HG03354 (cell line): ENCODE results near the gene ZNF790.
"Not testable (repeated sequence)": the region's sequence is repeated elsewhere in the genome, so short reads cannot be mapped to it uniquely, and the experiment has no call there.

Experiments used
- ATAC-seq: cut with Tn5 transposase; IDR thresholded peaks from one replicate; pipeline ENCODE4 v1.9.1; 2021; ENCODE audit warnings: mild to moderate bottlenecking; ENCODE audit not compliant: unreplicated experiment, poor library complexity, severe bottlenecking

Gene ZNF790

DNA sequence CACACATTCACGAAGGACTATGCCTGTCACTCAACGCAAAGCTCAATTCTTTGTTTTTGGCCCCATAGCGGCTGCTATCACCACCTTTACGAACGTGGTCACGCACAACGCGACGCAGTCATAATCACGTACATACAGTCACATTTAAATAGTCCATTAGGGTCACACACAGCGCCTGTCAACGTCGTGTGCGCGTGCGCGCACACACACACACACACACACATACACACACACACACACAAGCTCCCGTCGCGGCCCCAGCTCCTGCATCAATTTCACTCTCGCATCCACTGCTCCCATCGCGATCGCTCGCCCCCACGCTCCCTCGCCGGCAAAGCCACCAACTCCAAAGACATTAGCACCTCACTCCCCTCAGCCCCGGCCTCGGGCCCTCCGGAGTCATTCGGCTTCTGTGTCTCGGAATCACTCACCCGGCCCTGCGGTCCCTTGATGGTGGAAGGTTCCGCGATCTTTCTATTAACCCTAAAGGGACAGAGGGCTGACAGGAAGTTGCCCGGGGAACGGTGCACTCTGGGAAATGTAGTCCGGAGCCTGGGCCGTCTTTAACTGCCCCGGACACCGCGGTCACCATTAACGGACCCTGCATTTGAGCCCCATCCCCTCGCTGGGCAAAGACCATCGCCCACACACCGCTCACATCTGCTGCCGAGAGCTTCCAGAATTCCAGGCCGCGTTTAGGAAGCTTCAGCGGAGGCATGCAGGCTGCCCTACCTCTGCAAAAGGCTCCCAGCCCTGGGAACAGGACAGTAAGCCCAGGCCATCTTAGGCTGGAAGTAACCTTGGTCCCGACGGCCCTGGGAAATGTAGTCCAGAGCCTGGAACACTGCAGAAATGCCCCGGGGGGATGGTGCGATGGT is at the start of gene ZNF790:
TSS of gene ZNF790 (minus strand) at position 482 of the 878 bp plus-strand sequence. CDS start 12,768 bp downstream, outside the sequence.
- peak; percentile 98 for ATAC-seq

GRCh38 chr19:36876993-36877938 is 39.1 kb upstream of the ZNF790 start:
- ATAC-seq: no peak

GRCh38 chr19:36851898-36852297 is 13.7 kb upstream of the ZNF790 start:
- ATAC-seq: no peak

DNA sequence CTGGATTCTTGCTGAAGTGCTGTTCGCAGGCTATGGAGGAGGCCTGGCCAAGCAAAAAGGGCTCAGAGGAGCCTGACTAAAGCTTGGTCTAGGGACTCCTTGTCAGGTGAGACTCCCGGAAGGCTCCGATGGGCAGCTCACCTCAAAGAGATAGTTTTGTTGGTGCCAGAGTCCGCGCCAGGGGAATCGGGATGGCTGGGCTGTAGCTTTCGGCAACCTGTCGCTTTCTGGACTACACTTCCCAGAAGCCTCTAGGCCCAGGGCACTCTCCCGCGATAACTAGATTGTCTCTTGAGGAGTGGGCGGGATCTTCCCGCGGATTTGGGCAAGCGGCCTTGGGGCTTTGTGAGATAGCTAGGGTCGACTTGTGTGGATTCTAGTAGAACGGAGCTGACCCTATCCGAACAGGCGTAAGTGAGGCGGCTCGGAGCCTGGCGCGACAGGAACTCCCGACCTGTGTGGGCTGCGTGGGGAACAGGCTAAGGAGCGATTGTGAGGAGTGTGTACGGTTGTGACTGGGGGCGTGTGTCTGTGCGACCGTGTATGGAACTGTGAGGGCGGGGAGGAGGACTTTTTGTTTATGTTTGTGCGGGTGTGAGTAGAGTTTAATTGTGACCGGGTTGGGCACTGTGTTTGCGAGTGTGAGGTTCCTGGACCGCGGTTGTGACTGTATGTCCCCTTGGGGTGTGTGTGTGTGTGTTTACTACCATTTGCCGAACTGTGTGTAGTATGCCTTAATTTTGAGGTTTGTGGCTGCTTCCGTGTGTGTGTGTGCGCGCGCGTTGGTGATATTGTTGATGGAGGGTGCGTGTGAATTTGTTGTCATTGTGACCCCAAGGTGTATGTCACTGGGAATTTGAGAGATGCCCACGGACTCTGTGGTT is 12.6 kb upstream of the ZNF790 start, which contains the start of gene ZNF345:
TSS of gene ZNF345 (plus strand) at position 318 of the 884 bp plus-strand sequence. CDS start 25,955 bp downstream, outside the sequence.
- ATAC-seq: peak; percentile 89

- ATAC-seq: peak; percentile 89
Measured at GRCh38 chr19:36849701-36850558, 11.7 kb upstream of the ZNF790 start.

- ATAC-seq: no peak
Measured at GRCh38 chr19:36847968-36848367, 9.8 kb upstream of the ZNF790 start.

DNA sequence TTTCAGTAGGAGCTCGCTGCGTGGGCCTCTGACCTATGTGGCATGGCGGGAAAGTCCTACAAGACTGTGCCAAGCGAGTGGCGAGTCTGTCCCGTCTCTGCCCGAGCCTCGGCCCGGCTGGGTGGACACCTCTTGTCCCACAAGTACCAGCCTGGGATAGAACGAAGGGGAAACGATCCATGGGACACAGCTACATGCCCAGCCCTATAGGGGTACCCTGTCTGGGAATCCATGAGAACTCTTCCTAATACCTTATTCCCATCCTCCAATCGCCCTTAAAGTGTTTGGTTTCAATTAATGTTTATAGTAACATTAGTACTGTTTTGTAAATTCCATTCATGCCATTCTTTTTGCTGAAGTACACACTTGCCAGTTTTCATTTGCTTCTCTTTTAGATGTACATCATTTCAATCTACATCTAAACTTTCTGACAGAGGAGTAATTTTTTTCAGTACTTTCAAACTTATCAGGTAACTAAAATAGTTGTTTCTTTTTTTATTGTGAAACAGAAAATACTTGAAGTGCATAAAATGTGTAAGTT is 667 bp upstream of the ZNF790 start:
- peak; percentile 6 for ATAC-seq

DNA sequence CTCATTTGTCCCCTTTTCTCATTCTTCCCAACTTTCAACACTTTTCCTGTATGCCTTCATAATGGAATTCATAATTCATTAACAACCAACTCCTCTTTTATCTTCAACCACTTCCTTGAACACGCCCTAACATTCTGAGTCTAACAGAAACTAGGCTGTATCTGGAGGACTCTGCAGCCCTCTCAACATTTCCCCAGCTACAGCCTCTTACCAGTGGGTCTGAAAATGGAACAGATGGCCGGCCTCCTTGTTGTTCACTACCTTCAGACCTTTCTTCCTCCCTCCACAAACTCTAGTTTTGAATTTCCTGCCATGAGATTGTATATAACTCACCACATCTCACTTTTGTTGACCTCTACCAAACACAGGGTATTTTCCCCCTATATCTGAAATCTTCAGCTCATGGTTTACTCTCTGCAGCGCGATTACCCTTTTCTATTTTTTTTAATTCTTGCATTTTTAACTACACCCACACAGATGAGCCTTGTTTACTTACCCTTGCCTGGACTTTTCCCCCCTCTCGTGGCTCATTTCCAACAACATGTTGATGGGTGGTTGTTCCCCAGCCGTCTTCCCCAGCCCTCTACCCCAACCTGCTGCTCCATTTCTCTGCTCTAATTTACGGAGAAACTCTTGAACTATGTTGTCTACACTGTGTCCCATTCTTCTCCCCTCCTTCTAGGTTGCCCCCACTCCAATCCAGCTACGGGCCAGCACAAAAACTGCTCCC is 846 bp downstream of the ZNF790 start:
- ATAC-seq: no peak

DNA sequence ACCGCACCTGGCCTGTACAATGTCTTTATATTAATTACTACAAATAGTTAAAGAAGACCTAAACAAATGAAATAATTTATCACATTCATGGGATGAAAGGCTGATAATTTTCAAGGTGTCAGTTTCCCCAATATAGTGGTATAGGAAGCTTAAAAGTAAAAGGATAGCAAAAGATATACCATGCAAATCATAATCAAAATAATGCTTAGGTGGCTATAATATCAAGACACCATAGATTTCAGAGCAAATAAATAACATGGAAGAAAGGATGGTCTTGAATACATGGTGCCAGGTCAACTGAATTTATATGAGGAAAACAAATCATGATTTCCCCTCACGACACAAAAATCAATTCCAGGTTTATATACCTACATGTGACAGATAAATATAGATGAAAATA is 4.8 kb downstream of the ZNF790 start:
- no peak for ATAC-seq

DNA sequence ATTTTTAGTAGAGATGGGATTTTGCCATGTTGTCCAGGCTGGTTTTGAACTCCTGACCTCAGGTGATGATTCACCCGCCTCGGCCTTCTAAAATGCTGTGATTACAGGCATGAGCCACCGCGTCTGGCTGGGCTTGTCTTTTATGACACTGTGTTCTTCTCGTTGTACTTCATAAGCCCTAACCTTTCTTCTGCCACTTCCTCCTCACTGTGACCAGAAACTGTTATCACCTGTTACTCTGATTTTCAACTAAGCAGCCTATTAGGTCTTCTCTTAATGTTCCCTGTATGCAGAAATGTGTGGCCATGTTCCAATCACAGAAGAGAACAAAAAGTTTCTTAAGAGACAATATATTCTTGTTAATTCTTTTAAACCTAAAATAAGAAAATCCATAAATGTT is 16.4 kb downstream of the ZNF790 start:
- ATAC-seq: no peak

DNA sequence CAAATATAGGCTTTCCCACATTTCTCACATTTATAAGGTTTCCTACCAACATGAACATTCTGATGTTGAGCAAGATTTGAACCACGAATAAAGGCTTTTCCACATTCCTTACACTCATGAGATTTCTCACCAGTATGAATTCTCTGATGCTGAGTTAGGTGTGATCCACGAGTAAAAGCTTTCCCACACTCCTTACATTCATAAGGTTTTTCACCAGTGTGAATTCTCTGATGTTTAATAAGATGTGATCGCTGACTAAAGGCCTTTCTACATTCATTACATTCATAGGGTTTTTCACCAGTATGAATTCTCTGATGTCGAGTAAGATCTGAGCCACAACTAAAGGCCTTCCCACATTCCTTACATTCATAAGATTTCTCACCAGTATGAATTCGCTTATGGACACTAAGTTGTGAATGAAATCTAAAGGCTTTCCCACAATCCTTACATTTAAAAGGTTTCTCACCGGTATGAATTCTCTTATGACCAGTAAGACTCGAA is 19.0 kb downstream of the ZNF790 start:
- ATAC-seq: no peak

DNA sequence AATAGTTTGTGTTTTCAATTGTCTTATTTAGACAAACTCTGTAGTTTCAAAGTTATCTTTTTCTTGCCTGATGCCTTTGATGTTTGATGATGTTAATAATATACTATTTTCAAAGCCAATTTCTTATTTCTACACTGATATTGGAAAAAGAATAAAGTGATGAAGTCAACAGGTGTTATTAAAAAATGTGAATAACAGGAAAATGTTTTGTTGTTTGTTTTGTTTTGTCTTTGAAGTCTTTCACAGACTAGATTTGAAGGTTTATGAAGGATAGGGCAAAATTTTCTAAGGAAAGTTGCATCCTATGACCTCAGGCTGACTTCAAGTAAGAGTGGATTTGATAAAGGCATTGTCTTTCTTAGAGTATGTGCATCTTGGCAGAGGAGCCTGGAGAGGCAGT is 31.2 kb downstream of the ZNF790 start:
- ATAC-seq: no peak

DNA sequence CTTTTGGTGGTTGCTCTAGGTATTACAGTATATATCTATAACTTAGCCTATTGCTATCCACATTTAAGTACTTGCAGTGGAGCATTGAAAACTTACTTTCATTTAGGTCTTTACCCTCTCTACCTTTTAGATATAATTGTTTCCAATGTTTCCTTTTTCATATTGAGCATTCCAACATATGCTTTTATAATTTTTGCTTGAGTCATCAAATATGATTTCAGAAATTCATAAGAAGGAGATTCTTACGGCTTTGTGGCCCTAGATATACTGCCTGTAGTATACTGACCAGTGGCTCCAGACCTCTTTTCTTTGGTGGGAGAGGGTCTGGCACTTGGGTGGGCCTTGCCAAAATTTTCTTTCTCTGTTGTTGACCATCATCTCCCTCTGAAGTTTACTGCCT is 32.8 kb downstream of the ZNF790 start:
- ATAC-seq: no peak

DNA sequence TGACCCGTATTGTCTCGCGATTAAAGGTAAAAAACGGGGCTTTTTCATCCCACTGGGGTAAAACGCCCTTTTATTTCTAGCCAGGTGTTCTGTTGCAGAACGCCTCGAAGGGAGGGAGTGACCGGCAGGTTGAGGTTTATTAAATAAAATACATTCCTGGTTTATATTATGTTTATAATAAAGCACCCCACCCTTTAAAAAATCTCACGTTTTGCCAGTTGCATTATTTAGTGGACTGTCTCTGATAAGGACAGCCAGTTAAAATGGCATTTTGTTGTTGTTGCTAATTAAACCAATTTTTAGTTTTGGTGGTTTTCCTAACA is 40.4 kb downstream of the ZNF790 start:
- no peak for ATAC-seq

DNA sequence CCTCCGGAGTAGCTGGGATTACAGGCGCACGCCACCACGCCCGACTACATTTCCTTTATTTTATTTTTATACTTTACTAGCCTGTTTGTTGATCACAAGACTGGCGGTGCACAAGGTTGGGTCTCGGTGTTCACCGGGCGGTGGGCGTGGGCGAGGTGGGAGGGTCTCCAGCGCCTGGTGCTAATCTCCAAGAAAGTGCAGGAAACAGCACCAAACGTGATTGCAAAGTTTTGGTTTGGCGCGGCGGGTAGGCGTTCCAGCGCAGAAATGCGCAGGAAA is 41.5 kb downstream of the ZNF790 start:
- no peak for ATAC-seq

DNA sequence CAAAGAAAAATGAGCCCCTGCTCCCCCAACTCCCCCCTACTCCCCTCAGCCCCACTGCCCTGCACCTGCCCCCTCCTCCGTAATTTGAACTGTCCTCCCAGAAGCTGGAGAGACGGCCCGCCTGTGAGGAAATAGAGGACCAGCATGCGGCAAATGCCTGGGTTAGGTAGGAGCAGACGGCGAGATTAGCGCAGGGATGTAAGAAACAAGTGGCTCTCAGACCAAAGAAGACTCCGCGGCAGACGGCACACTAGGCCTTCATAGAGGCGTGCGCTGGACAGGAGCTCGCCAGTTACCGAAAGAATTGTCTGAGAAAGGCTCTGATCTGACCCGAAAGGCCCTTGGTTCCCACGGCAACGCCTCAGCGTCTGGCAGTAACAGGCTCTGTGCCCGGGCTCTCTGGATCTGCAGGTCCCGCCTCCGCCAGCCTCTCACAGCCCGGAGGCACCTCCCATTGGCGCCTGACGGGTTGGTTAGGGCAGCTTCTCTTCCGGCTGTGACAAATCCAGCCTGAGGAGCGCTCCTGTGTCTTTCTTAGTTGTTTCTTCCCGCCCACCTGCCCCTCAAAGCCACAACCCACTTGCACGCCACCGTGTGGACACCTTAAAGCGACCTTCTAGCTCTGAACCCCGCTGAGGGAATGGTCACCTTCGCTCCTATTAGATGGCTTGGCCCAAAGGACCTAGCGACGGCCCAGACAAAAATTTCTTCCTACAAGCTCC is 46.6 kb downstream of the ZNF790 start:
- ATAC-seq: not testable (repeated sequence)

- ATAC-seq: no peak
Measured at GRCh38 chr19:36775768-36776167, 62.4 kb downstream of the ZNF790 start.
